ENCODE measurements around the gene KANK3. TPM values are rescaled to one million over a fixed set of nuclear protein-coding genes. Genes with fewer than 3 reads are reported as not detected.
"Not testable (repeated sequence)": the region's sequence is repeated elsewhere in the genome, so short reads cannot be mapped to it uniquely, and the experiment has no call there.

Gene KANK3
- total RNA-seq, 1 experiment from 2014 or later = 0.37 TPM

GRCh38 chr19:8385103-8385502 is 42.0 kb upstream of the KANK3 start:
- BruUV-seq (replicated peaks); intact Hi-C loops (cut with micrococcal nuclease; ENCODE audit: unreplicated experiment); H2AFZ ChIP-seq; H3K9me3 ChIP-seq (ENCODE audit: insufficient read depth, low read depth); H4K20me1 ChIP-seq (ENCODE audit: insufficient read depth); H3K4me3 ChIP-seq; POLR2A ChIA-PET (ENCODE audit: unreplicated experiment); DNase-seq; H3K36me3 ChIP-seq (ENCODE audit: low read depth); H3K9me2 ChIP-seq (ENCODE audit: insufficient read depth); H3K27me3 ChIP-seq (ENCODE audit: insufficient read depth, low read depth): not testable (repeated sequence)
- Histone ChIP-seq H3K4me1 (replicated peaks; ENCODE audit: insufficient read depth) (peaks cover 44% of the 10 kb centered on the region), H3K4me2 (peak overlapping the region; percentile 70; the same call in 1 of the 2 replicates), H3K79me2 (ENCODE audit: low read depth) (peaks cover 25% of the 10 kb centered on the region), H3F3A (ENCODE audit: insufficient read depth, low read depth) (peaks cover 28% of the 10 kb centered on the region), H3K27ac (peak overlapping the region; percentile 59; the same call in 1 of the 2 replicates)
- CTCF ChIA-PET = interaction anchor here (0.7 kb wide), 1 partner anchor 16 kb away, joined by 4 read pairs; no protein-coding TSS in a partner anchor

GRCh38 chr19:8384569-8384968 is 41.5 kb upstream of the KANK3 start:
- H3K9me2 ChIP-seq (ENCODE audit: insufficient read depth); H2AFZ ChIP-seq; POLR2A ChIA-PET (ENCODE audit: unreplicated experiment); DNase-seq; intact Hi-C loops (cut with micrococcal nuclease; ENCODE audit: unreplicated experiment); H3K4me3 ChIP-seq; BruUV-seq (replicated peaks); H3K9me3 ChIP-seq (ENCODE audit: insufficient read depth, low read depth); H4K20me1 ChIP-seq (ENCODE audit: insufficient read depth); H3K27me3 ChIP-seq (ENCODE audit: insufficient read depth, low read depth); CTCF ChIA-PET; H3K27ac ChIP-seq; H3K36me3 ChIP-seq (ENCODE audit: low read depth); H3K4me2 ChIP-seq: not testable (repeated sequence)
- Histone ChIP-seq H3F3A (ENCODE audit: insufficient read depth, low read depth) (peaks cover 28% of the 10 kb centered on the region), H3K79me2 (ENCODE audit: low read depth) (peaks cover 24% of the 10 kb centered on the region), H3K4me1 (replicated peaks; ENCODE audit: insufficient read depth) (peaks cover 44% of the 10 kb centered on the region)

GRCh38 chr19:8379156-8379891 is 36.3 kb upstream of the KANK3 start:
- H3K27me3 ChIP-seq (ENCODE audit: insufficient read depth, low read depth); H3F3A ChIP-seq (ENCODE audit: insufficient read depth, low read depth); H2AFZ ChIP-seq; DNase-seq; intact Hi-C loops (cut with micrococcal nuclease; ENCODE audit: unreplicated experiment); H3K4me2 ChIP-seq; H3K36me3 ChIP-seq (ENCODE audit: low read depth); POLR2A ChIA-PET (ENCODE audit: unreplicated experiment); H3K9me3 ChIP-seq (ENCODE audit: insufficient read depth, low read depth); H3K9me2 ChIP-seq (ENCODE audit: insufficient read depth); BruUV-seq (replicated peaks); H3K4me1 ChIP-seq (replicated peaks; ENCODE audit: insufficient read depth); H3K79me2 ChIP-seq (ENCODE audit: low read depth); H4K20me1 ChIP-seq (ENCODE audit: insufficient read depth); CTCF ChIA-PET; H3K27ac ChIP-seq; H3K4me3 ChIP-seq: not testable (repeated sequence)

GRCh38 chr19:8377598-8377997 is 34.5 kb upstream of the KANK3 start:
- ChIA-PET CTCF (no interaction called here), POLR2A (ENCODE audit: unreplicated experiment) (no interaction called here)
- no TSS peak for BruUV-seq (replicated peaks)
- H3K27me3 ChIP-seq (ENCODE audit: insufficient read depth, low read depth) = no peaks in the 10 kb centered on the region
- H3K4me3 ChIP-seq = no peak overlapping the region
- no peaks in the 10 kb centered on the region for H3K79me2 ChIP-seq (ENCODE audit: low read depth)
- DNase-seq = no peak
- H3K9me2 ChIP-seq (ENCODE audit: insufficient read depth) = no peaks in the 10 kb centered on the region
- TF ChIP-seq EZH2 (IDR thresholded peaks at IDR 0.05; ENCODE audit: low read depth) (no peak), CTCF (conservative IDR thresholded peaks at IDR 0.05) (no peak)
- H3K9me3 ChIP-seq (ENCODE audit: insufficient read depth, low read depth) = no peaks in the 10 kb centered on the region
- no peaks in the 10 kb centered on the region for H3K4me1 ChIP-seq (replicated peaks; ENCODE audit: insufficient read depth)
- no peaks in the 10 kb centered on the region for H3F3A ChIP-seq (ENCODE audit: insufficient read depth, low read depth)
- H3K27ac ChIP-seq = no peak overlapping the region
- no peaks in the 10 kb centered on the region for H3K36me3 ChIP-seq (ENCODE audit: low read depth)
- intact Hi-C loops (cut with micrococcal nuclease; ENCODE audit: unreplicated experiment) = no loop called here
- H3K4me2 ChIP-seq = no peak overlapping the region
- H2AFZ ChIP-seq = no peak overlapping the region
- H4K20me1 ChIP-seq (ENCODE audit: insufficient read depth) = no peaks in the 10 kb centered on the region

GRCh38 chr19:8376373-8376974 is 33.4 kb upstream of the KANK3 start:
- H3K27me3 ChIP-seq (ENCODE audit: insufficient read depth, low read depth); CTCF ChIA-PET; H2AFZ ChIP-seq; intact Hi-C loops (cut with micrococcal nuclease; ENCODE audit: unreplicated experiment); H3K9me2 ChIP-seq (ENCODE audit: insufficient read depth); H3K36me3 ChIP-seq (ENCODE audit: low read depth); H3K4me1 ChIP-seq (replicated peaks; ENCODE audit: insufficient read depth); H3K27ac ChIP-seq; H4K20me1 ChIP-seq (ENCODE audit: insufficient read depth); H3K9me3 ChIP-seq (ENCODE audit: insufficient read depth, low read depth); H3K4me2 ChIP-seq; H3F3A ChIP-seq (ENCODE audit: insufficient read depth, low read depth); DNase-seq; H3K79me2 ChIP-seq (ENCODE audit: low read depth); H3K4me3 ChIP-seq; POLR2A ChIA-PET (ENCODE audit: unreplicated experiment); BruUV-seq (replicated peaks): not testable (repeated sequence)

- intact Hi-C loops (cut with micrococcal nuclease; ENCODE audit: unreplicated experiment); BruUV-seq (replicated peaks); H2AFZ ChIP-seq; H3K4me1 ChIP-seq (replicated peaks; ENCODE audit: insufficient read depth); H3K36me3 ChIP-seq (ENCODE audit: low read depth); CTCF ChIA-PET; POLR2A ChIA-PET (ENCODE audit: unreplicated experiment); H3K27me3 ChIP-seq (ENCODE audit: insufficient read depth, low read depth); H3K9me2 ChIP-seq (ENCODE audit: insufficient read depth); H3K79me2 ChIP-seq (ENCODE audit: low read depth); H3F3A ChIP-seq (ENCODE audit: insufficient read depth, low read depth); DNase-seq; H4K20me1 ChIP-seq (ENCODE audit: insufficient read depth); H3K27ac ChIP-seq; H3K4me3 ChIP-seq; H3K9me3 ChIP-seq (ENCODE audit: insufficient read depth, low read depth); H3K4me2 ChIP-seq: not testable (repeated sequence)
Observed at GRCh38 chr19:8375766-8376165, 32.7 kb upstream of the KANK3 start.

Measured in PC-9 (cell line).